Fibroblast of lung (primary cell): ENCODE measurements around the gene PET100. TPM values are rescaled to one million over a fixed set of nuclear protein-coding genes. Genes with fewer than 3 reads are reported as not detected.

Source experiments
- DNase-seq, 2 donors: peaks; one replicate each; pipeline versions ENCODE4 v3.0.0 to v3.0.0-alpha.2; 2010; ENCODE audit warnings: low read depth in 2 of 2
- H2AFZ ChIP-seq: 2 replicates; pipeline ENCODE4 v1.5.1; 2012; ENCODE audit warnings: low read length, control low read depth, inconsistent platforms
- H3K27ac ChIP-seq: 2 replicates; pipeline ENCODE4 v1.5.1; 2011; ENCODE audit warnings: low read length, control low read depth; ENCODE audit not compliant: insufficient read depth
- H3K27me3 ChIP-seq: 2 replicates; pipeline ENCODE4 v1.5.1; 2011; ENCODE audit warnings: mild to moderate bottlenecking, low read length; ENCODE audit not compliant: control insufficient read depth, insufficient read depth
- H3K36me3 ChIP-seq: 2 replicates; pipeline ENCODE4 v1.5.1; 2011; ENCODE audit warnings: low read length; ENCODE audit not compliant: control insufficient read depth, insufficient read depth
- H3K4me1 ChIP-seq: 2 replicates; pipeline ENCODE4 v1.5.1; 2011; ENCODE audit warnings: low read length; ENCODE audit not compliant: control insufficient read depth, insufficient read depth; ENCODE audit errors: extremely low read depth
- H3K4me2 ChIP-seq: 2 replicates; pipeline ENCODE4 v1.5.1; 2011; ENCODE audit warnings: low read length, control low read depth; ENCODE audit not compliant: insufficient read depth; ENCODE audit errors: extremely low read depth
- H3K4me3 ChIP-seq, 4 experiments: fragments of 200-600 bp in 1 of 4; sonication (generic) in 1 of 4; replicated peaks in 1 of 4; 2 replicates each; pipeline ENCODE4 v1.5.1; 2011 to 2016; ENCODE audit warnings: low read length in 4 of 4, low read depth in 3 of 4, mild to moderate bottlenecking in 3 of 4, control low read depth in 2 of 4, inconsistent platforms in 1 of 4, mixed read lengths in 1 of 4; ENCODE audit not compliant: insufficient read depth in 1 of 4; ENCODE audit errors: control extremely low read depth in 1 of 4
- H3K79me2 ChIP-seq: 2 replicates; pipeline ENCODE4 v1.5.1; 2012; ENCODE audit warnings: mild to moderate bottlenecking, low read length, inconsistent platforms; ENCODE audit not compliant: control insufficient read depth, insufficient read depth
- H3K9ac ChIP-seq: 2 replicates; pipeline ENCODE4 v1.5.1; 2011; ENCODE audit warnings: mild to moderate bottlenecking, low read length, control low read depth; ENCODE audit not compliant: insufficient read depth
- H3K9me3 ChIP-seq: 2 replicates; pipeline ENCODE4 v1.5.1; 2012; ENCODE audit warnings: low read depth, low read length; ENCODE audit not compliant: control insufficient read depth, insufficient read depth
- H4K20me1 ChIP-seq: 2 replicates; pipeline ENCODE4 v1.5.1; 2011; ENCODE audit warnings: low read length; ENCODE audit not compliant: control insufficient read depth, insufficient read depth; ENCODE audit errors: extremely low read depth
- EZH2 ChIP-seq: IDR thresholded peaks from 2 replicates; pipeline ENCODE4 v1.5.1; 2012; ENCODE audit warnings: low read length, control low read depth, mild to moderate bottlenecking; ENCODE audit errors: missing control alignments
- polyA plus RNA-seq, 2 donors: library from polyadenylated mRNA; depleted of rRNA in 1 of 2; stranded (reverse) in 1 of 2; unstranded in 1 of 2; fragments of >200 nt; gene quantifications; 2 replicates each; pipeline ENCODE4 v1.2.1, GENCODE V29; 2011 to 2012; ENCODE audit warnings: missing spikeins in 1 of 2
- total RNA-seq: library from RNA; depleted of rRNA; stranded (reverse); fragments of >200 nt; gene quantifications from 2 replicates; pipeline ENCODE4 v1.2.1, GENCODE V29; 2014
- TF ChIP-seq, protein P1 (sequence below), 2 donors: IDR thresholded peaks in 1 of 2; conservative IDR thresholded peaks in 1 of 2; 1 replicate in 1 of 2; 2 replicates in 1 of 2; pipeline ENCODE4 v1.5.1; 2011 to 2012; ENCODE audit warnings: low read length in 2 of 2, control low read depth in 1 of 2, inconsistent platforms in 1 of 2, low read depth in 1 of 2, mild to moderate bottlenecking in 1 of 2

The PET100 gene
- total and polyA plus RNA-seq, 2 donors (not counting 1 experiment from before 2014, with no cell fraction given): 15.7 to 38.8 TPM

DNA sequence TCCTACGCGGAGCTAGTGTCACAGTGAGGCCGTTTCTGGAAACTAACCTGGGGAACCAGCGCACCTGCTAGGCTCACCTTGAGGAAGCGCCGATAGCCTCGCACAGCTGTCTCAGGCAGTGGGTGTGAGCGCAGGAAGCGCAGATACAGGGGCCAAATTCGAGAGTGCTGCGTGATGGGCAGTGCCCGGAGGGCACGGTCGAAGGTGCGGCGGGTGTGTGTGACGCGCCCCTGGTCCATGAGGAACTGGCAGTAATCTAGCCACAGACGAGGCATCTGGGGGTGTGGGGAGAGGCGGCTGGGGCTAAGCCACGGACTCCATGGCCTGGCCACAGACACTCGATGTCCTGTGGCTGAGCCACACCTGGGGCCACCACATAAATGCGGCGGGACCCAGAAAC lies 2.4 kb upstream of the PET100 start:
- H3K4me2 ChIP-seq: no peak overlapping the region
- H3K4me3 ChIP-seq: no peak overlapping the region
- H4K20me1 ChIP-seq: no peaks in the 10 kb centered on the region
- no peak for DNase-seq
- no peaks in the 10 kb centered on the region for H3K27me3 ChIP-seq
- H3K27ac ChIP-seq: no peak overlapping the region
- TF ChIP-seq EZH2: no peak
- TF ChIP-seq, protein P1, sequence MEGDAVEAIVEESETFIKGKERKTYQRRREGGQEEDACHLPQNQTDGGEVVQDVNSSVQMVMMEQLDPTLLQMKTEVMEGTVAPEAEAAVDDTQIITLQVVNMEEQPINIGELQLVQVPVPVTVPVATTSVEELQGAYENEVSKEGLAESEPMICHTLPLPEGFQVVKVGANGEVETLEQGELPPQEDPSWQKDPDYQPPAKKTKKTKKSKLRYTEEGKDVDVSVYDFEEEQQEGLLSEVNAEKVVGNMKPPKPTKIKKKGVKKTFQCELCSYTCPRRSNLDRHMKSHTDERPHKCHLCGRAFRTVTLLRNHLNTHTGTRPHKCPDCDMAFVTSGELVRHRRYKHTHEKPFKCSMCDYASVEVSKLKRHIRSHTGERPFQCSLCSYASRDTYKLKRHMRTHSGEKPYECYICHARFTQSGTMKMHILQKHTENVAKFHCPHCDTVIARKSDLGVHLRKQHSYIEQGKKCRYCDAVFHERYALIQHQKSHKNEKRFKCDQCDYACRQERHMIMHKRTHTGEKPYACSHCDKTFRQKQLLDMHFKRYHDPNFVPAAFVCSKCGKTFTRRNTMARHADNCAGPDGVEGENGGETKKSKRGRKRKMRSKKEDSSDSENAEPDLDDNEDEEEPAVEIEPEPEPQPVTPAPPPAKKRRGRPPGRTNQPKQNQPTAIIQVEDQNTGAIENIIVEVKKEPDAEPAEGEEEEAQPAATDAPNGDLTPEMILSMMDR (conservative IDR thresholded peaks at IDR 0.05 in 1 of 2, IDR thresholded peaks at IDR 0.05 in 1 of 2; ENCODE audit: low read depth in 1 of 2, low read length in 2 of 2): no peak
- no peaks in the 10 kb centered on the region for H3K9me3 ChIP-seq
- no peak overlapping the region for H2AFZ ChIP-seq
- H3K4me1 ChIP-seq: peaks cover 9% of the 10 kb centered on the region
- H3K36me3 ChIP-seq: peaks cover 16% of the 10 kb centered on the region
- H3K9ac ChIP-seq: no peak overlapping the region
- peaks cover 45% of the 10 kb centered on the region for H3K79me2 ChIP-seq

DNA sequence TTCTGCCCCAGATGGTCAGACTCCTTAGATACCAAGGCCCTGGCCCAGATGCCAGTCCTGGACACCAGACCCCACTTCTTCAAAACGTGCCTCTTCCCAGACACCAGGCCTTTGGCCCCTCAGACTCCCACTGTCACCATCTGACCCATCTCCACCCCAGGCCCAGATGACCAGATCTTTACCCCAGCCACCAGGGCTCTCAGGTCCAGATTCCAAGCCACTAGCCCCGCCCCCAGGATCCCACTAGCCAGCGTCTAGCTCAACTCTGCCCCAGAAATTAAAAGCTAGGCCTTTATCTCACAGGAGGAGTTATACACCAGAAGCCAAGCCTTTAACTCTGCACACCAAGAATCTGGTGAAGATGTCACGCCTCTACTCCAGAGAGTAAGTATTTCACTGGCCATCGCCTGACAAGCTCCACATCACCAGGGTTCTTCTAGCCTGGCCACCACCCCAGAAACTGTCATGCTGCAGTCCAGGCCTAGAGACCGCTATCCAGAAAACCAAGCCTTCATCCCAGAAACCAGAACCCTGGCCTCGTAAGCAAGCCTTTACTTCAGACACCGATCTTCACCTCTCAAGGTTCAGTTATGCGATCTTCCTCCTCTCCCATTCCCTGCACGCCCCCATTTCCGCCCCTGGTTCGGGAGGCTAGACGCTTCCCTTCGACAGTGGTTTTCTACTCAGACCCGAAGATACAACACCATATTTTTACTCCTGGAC lies 843 bp upstream of the PET100 start:
- Histone ChIP-seq H3K4me1 (peaks cover 9% of the 10 kb centered on the region), H3K36me3 (peaks cover 9% of the 10 kb centered on the region), H3K27me3 (no peaks in the 10 kb centered on the region), H3K9me3 (no peaks in the 10 kb centered on the region), H3K27ac (peak overlapping the region; percentile 98), H3K4me2 (peak overlapping the region; percentile 99), H3K9ac (peak overlapping the region; percentile 97), H4K20me1 (no peaks in the 10 kb centered on the region), H3K79me2 (peaks cover 45% of the 10 kb centered on the region), H3K4me3 (peak overlapping the region; percentile 92 to 100 (median 98)), H2AFZ (peak overlapping the region; percentile 60)
- no peak for DNase-seq
- no peak for TF ChIP-seq EZH2
- TF ChIP-seq, protein P1 (conservative IDR thresholded peaks at IDR 0.05 in 1 of 2, IDR thresholded peaks at IDR 0.05 in 1 of 2; ENCODE audit: low read depth in 1 of 2, low read length in 2 of 2): no peak

DNA sequence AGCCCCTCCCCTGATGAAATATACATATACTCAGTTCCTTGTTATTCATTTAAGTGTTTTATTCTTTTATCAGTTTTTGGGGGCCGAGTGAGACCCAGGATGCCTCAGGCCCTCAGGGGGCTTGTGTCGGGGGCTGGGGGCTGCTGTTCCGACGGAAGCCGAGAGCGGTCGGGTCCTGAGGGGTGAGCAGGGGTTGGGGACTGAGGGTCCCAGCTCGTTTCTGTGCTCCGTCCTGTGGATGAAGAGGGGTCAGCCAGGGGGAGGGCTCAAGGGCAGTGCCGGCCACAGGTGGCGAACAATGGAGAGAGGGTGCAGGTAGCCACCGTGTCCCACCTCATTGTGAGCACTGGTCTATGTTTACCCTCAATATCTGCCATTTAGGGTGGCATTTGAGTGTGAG lies 2.0 kb downstream of the PET100 start:
- Histone ChIP-seq H3K79me2 (peaks cover 40% of the 10 kb centered on the region), H3K4me3 (no peak overlapping the region), H3K27ac (no peak overlapping the region), H4K20me1 (no peaks in the 10 kb centered on the region), H3K9ac (no peak overlapping the region), H2AFZ (no peak overlapping the region), H3K4me2 (no peak overlapping the region), H3K27me3 (peaks cover 6% of the 10 kb centered on the region), H3K4me1 (peaks cover 9% of the 10 kb centered on the region), H3K36me3 (no peaks in the 10 kb centered on the region), H3K9me3 (no peaks in the 10 kb centered on the region)
- DNase-seq: no peak
- TF ChIP-seq, protein P1 (conservative IDR thresholded peaks at IDR 0.05 in 1 of 2, IDR thresholded peaks at IDR 0.05 in 1 of 2; ENCODE audit: low read depth in 1 of 2, low read length in 2 of 2): no peak
- TF ChIP-seq EZH2: no peak
